ENCODE data around the gene AQP4. TPM values are rescaled to one million over a fixed set of nuclear protein-coding genes. Genes with fewer than 3 reads are reported as not detected.

Gene AQP4
- total RNA-seq, 4 donors from 2014 or later = 0.13 to 1.9 (median 0.49) TPM; not detected in 1

GRCh38 chr18:26812462-26812861 is 53.0 kb downstream of the AQP4 start:
- Histone ChIP-seq H3K9me3 (no peaks in the 10 kb centered on the region), H3K4me1 (no peaks in the 10 kb centered on the region), H3K36me3 (no peaks in the 10 kb centered on the region), H3K27me3 (no peaks in the 10 kb centered on the region), H3K4me3 (no peak overlapping the region), H3K27ac (no peak overlapping the region)
- TF ChIP-seq POLR2AphosphoS5 (IDR thresholded peaks at IDR 0.05) (no peak), POLR2A (IDR thresholded peaks at IDR 0.05) (no peak), EP300 (IDR thresholded peaks at IDR 0.05) (no peak), CTCF (IDR thresholded peaks at IDR 0.05) (no peak)
- no peak for DNase-seq (ENCODE audit: low spot score in 2 of 2)
- 73% methylated on average over 3 of the region's 3 CpGs for WGBS

GRCh38 chr18:26809346-26809745 is 56.2 kb downstream of the AQP4 start:
- no peaks in the 10 kb centered on the region for H3K36me3 ChIP-seq
- TF ChIP-seq CTCF (IDR thresholded peaks at IDR 0.05) (no peak), POLR2A (IDR thresholded peaks at IDR 0.05) (no peak), POLR2AphosphoS5 (IDR thresholded peaks at IDR 0.05) (no peak), EP300 (IDR thresholded peaks at IDR 0.05) (no peak)
- WGBS = 72% methylated on average over 5 of the region's 5 CpGs
- no peak overlapping the region for H3K27ac ChIP-seq
- no peaks in the 10 kb centered on the region for H3K27me3 ChIP-seq
- no peak overlapping the region for H3K4me3 ChIP-seq
- H3K9me3 ChIP-seq = no peaks in the 10 kb centered on the region
- no peak for DNase-seq (ENCODE audit: low spot score in 2 of 2)
- no peaks in the 10 kb centered on the region for H3K4me1 ChIP-seq

- no peaks in the 10 kb centered on the region for H3K4me1 ChIP-seq
- H3K4me3 ChIP-seq = no peak overlapping the region
- TF ChIP-seq CTCF (IDR thresholded peaks at IDR 0.05) (no peak), EP300 (IDR thresholded peaks at IDR 0.05) (no peak), POLR2A (IDR thresholded peaks at IDR 0.05) (no peak), POLR2AphosphoS5 (IDR thresholded peaks at IDR 0.05) (no peak)
- H3K36me3 ChIP-seq = no peaks in the 10 kb centered on the region
- no peaks in the 10 kb centered on the region for H3K9me3 ChIP-seq
- H3K27ac ChIP-seq = no peak overlapping the region
- DNase-seq (ENCODE audit: low spot score in 2 of 2) = no peak
- WGBS = 0% methylated on average over 1 of the region's 1 CpG
- H3K27me3 ChIP-seq = no peaks in the 10 kb centered on the region
Observed at GRCh38 chr18:26806224-26806623, 59.3 kb downstream of the AQP4 start.

- Histone ChIP-seq H3K27me3 (no peaks in the 10 kb centered on the region), H3K4me1 (no peaks in the 10 kb centered on the region), H3K9me3 (no peaks in the 10 kb centered on the region), H3K27ac (no peak overlapping the region), H3K4me3 (no peak overlapping the region), H3K36me3 (no peaks in the 10 kb centered on the region)
- WGBS = 20% methylated on average over 1 of the region's 1 CpG
- no peak for TF ChIP-seq EP300 (IDR thresholded peaks at IDR 0.05)
- no peak for TF ChIP-seq POLR2A (IDR thresholded peaks at IDR 0.05)
- TF ChIP-seq CTCF (IDR thresholded peaks at IDR 0.05) = no peak
- no peak for DNase-seq (ENCODE audit: low spot score in 2 of 2)
Observed at GRCh38 chr18:26804519-26804918, 61.0 kb downstream of the AQP4 start.

- H3K36me3 ChIP-seq = no peaks in the 10 kb centered on the region
- no peak overlapping the region for H3K27ac ChIP-seq
- H3K4me3 ChIP-seq = no peak overlapping the region
- no peaks in the 10 kb centered on the region for H3K4me1 ChIP-seq
- TF ChIP-seq POLR2A (IDR thresholded peaks at IDR 0.05) (no peak), POLR2AphosphoS5 (IDR thresholded peaks at IDR 0.05) (no peak), CTCF (IDR thresholded peaks at IDR 0.05) (no peak), EP300 (IDR thresholded peaks at IDR 0.05) (no peak)
- no peaks in the 10 kb centered on the region for H3K27me3 ChIP-seq
- H3K9me3 ChIP-seq = no peaks in the 10 kb centered on the region
- no peak for DNase-seq (ENCODE audit: low spot score in 2 of 2)
Observed at GRCh38 chr18:26803643-26804042, 61.9 kb downstream of the AQP4 start.

Measured in suprapubic skin (tissue), 4 donors.